Right lobe of liver (tissue), 4 donors: ENCODE results near the gene EMC10.

ENCODE experiments used
- POLR2A ChIP-seq: fragments of 450-650 bp; IDR thresholded peaks from one replicate; pipeline ENCODE4 v1.6.1; 2017; ENCODE audit warnings: antibody characterized with exemption, mild to moderate bottlenecking
- TF ChIP-seq, protein P1 (sequence below), 4 donors: fragments of 200-600 bp in 3 of 4; fragments of 450-650 bp in 1 of 4; IDR thresholded peaks; one replicate each; pipeline versions ENCODE4 v1.5.1 to v1.8.0; 2016 to 2022; ENCODE audit warnings: antibody characterized with exemption in 4 of 4, mild to moderate bottlenecking in 2 of 4
- donor health status: DM: no; HTN: no; CAD: no.
- donor health status: DM: no; HTN: no; CAD: no.
- donor health status: DM: no; HTN: yes; CAD: no.

DNA sequence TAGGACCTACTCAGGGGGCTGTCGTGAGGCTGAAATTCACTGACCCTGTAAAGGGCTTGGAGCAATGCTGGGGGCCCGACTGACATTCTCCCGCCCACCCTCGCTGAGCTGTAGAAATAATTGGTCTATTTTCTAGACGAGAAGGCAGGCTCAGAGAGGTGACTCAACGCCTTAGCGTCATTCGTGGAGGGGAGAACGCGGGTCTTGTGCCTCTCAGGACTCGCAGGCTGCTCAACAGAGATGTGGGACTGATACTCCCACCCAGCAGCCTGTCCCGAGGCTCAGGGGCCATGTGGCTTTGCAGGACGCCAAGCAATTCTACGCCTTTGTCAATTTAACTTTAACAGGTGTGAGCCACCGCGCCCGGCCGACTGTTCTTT, 61.0 kb downstream of the EMC10 start:
- TF ChIP-seq, protein P1, sequence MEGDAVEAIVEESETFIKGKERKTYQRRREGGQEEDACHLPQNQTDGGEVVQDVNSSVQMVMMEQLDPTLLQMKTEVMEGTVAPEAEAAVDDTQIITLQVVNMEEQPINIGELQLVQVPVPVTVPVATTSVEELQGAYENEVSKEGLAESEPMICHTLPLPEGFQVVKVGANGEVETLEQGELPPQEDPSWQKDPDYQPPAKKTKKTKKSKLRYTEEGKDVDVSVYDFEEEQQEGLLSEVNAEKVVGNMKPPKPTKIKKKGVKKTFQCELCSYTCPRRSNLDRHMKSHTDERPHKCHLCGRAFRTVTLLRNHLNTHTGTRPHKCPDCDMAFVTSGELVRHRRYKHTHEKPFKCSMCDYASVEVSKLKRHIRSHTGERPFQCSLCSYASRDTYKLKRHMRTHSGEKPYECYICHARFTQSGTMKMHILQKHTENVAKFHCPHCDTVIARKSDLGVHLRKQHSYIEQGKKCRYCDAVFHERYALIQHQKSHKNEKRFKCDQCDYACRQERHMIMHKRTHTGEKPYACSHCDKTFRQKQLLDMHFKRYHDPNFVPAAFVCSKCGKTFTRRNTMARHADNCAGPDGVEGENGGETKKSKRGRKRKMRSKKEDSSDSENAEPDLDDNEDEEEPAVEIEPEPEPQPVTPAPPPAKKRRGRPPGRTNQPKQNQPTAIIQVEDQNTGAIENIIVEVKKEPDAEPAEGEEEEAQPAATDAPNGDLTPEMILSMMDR (IDR thresholded peaks at IDR 0.05) = no peak
- TF ChIP-seq POLR2A = no peak
